ENCODE data around the gene PML. TPM values are rescaled to one million over a fixed set of nuclear protein-coding genes. Genes with fewer than 3 reads are reported as not detected.

The PML gene, protein sequence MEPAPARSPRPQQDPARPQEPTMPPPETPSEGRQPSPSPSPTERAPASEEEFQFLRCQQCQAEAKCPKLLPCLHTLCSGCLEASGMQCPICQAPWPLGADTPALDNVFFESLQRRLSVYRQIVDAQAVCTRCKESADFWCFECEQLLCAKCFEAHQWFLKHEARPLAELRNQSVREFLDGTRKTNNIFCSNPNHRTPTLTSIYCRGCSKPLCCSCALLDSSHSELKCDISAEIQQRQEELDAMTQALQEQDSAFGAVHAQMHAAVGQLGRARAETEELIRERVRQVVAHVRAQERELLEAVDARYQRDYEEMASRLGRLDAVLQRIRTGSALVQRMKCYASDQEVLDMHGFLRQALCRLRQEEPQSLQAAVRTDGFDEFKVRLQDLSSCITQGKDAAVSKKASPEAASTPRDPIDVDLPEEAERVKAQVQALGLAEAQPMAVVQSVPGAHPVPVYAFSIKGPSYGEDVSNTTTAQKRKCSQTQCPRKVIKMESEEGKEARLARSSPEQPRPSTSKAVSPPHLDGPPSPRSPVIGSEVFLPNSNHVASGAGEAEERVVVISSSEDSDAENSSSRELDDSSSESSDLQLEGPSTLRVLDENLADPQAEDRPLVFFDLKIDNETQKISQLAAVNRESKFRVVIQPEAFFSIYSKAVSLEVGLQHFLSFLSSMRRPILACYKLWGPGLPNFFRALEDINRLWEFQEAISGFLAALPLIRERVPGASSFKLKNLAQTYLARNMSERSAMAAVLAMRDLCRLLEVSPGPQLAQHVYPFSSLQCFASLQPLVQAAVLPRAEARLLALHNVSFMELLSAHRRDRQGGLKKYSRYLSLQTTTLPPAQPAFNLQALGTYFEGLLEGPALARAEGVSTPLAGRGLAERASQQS
- 27.8 and 29.9 TPM in 2 replicates for total RNA-seq
- long read RNA-seq, partial matches to known transcripts, result 0 of 3 reads
- long read RNA-seq, other reads (novel, unspliced or antisense), result 2 of 3 reads

DNA sequence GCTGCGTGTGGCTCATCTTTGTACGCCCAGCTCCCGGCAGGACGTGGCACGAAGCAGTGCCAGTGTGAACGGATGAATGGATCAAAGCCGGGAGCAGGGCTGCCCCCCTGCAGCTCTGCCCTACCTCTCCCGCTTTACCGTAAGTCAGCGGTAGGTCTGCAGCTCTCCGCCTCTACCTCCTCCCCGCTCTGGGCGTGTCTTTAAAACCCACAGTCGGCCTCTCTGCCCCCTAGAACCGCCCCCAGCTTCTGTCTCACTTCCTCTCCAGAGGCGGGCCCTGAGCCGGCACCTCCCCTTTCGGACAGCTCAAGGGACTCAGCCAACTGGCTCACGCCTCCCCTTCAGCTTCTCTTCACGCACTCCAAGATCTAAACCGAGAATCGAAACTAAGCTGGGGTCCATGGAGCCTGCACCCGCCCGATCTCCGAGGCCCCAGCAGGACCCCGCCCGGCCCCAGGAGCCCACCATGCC lies at the start of gene PML:
Gene PML, plus strand, starts transcription at position 304 of the 471 bp plus-strand sequence. Its CDS starts 97 bp downstream, at position 401.
- H3K9me3 Mint-ChIP-seq (ENCODE audit: low read depth), result no peaks in the 10 kb centered on the region
- H3K27ac Mint-ChIP-seq, result peak within 1 kb of the TSS; percentile 85
- no peaks in the 10 kb centered on the region for H3K27me3 Mint-ChIP-seq
- H3K4me3 Mint-ChIP-seq (ENCODE audit: low read depth), result peak within 1 kb of the TSS; percentile 94
- TF ChIP-seq, protein P1, sequence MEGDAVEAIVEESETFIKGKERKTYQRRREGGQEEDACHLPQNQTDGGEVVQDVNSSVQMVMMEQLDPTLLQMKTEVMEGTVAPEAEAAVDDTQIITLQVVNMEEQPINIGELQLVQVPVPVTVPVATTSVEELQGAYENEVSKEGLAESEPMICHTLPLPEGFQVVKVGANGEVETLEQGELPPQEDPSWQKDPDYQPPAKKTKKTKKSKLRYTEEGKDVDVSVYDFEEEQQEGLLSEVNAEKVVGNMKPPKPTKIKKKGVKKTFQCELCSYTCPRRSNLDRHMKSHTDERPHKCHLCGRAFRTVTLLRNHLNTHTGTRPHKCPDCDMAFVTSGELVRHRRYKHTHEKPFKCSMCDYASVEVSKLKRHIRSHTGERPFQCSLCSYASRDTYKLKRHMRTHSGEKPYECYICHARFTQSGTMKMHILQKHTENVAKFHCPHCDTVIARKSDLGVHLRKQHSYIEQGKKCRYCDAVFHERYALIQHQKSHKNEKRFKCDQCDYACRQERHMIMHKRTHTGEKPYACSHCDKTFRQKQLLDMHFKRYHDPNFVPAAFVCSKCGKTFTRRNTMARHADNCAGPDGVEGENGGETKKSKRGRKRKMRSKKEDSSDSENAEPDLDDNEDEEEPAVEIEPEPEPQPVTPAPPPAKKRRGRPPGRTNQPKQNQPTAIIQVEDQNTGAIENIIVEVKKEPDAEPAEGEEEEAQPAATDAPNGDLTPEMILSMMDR (IDR thresholded peaks at IDR 0.05; ENCODE audit: unreplicated experiment), result no peak
- H3K36me3 Mint-ChIP-seq (ENCODE audit: insufficient read depth), result peaks cover 1% of the 10 kb centered on the region
- peak; percentile 81 for DNase-seq (ENCODE audit: low spot score, unreplicated experiment)
- H3K4me1 Mint-ChIP-seq (ENCODE audit: low read depth), result peaks cover 16% of the 10 kb centered on the region

- no peaks in the 10 kb centered on the region for H3K27me3 Mint-ChIP-seq
- H3K27ac Mint-ChIP-seq, result no peak overlapping the region
- DNase-seq (ENCODE audit: low spot score, unreplicated experiment), result no peak
- H3K9me3 Mint-ChIP-seq (ENCODE audit: low read depth), result no peaks in the 10 kb centered on the region
- H3K4me3 Mint-ChIP-seq (ENCODE audit: low read depth), result no peak overlapping the region
- no peaks in the 10 kb centered on the region for H3K36me3 Mint-ChIP-seq (ENCODE audit: insufficient read depth)
- TF ChIP-seq, protein P1 (IDR thresholded peaks at IDR 0.05; ENCODE audit: unreplicated experiment), result no peak
- H3K4me1 Mint-ChIP-seq (ENCODE audit: low read depth), result peaks cover 7% of the 10 kb centered on the region
Measured at GRCh38 chr15:73945130-73945508, 49.4 kb upstream of the PML start.

DNA sequence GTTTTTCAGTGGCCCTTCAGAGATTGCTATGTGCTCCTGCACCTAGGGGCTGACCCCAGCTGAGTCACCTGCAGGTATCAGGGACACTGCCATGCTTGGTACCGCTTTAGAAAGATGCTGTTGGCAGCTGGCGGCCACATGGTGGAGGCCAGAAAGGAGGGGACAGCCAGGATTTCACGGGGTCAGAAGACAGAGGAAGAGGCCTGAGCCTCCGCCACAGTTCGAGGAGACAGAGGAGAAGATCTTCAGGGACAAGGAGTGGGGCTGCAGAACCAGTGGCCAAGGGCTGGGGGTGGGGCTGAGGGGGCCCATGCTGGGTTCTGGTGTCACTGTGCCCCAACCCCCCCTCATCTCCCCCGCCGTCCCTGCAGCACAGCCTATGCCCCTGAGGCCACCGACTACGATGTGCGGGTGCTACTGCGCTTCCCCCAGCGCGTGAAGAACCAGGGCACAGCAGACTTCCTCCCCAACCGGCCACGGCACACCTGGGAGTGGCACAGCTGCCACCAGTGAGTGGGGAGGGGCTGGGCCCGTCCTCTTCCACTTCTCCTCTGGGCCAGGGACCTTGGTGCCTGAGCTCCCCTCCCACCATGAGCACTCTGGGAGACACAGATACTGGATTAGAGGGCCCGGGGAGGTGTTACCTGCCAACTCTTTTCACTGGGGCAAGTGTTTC lies 48.3 kb upstream of the PML start:
- no peak overlapping the region for H3K4me3 Mint-ChIP-seq (ENCODE audit: low read depth)
- no peaks in the 10 kb centered on the region for H3K9me3 Mint-ChIP-seq (ENCODE audit: low read depth)
- TF ChIP-seq, protein P1 (IDR thresholded peaks at IDR 0.05; ENCODE audit: unreplicated experiment), result no peak
- no peaks in the 10 kb centered on the region for H3K27me3 Mint-ChIP-seq
- H3K4me1 Mint-ChIP-seq (ENCODE audit: low read depth), result peaks cover 4% of the 10 kb centered on the region
- no peak overlapping the region for H3K27ac Mint-ChIP-seq
- DNase-seq (ENCODE audit: low spot score, unreplicated experiment), result no peak
- no peaks in the 10 kb centered on the region for H3K36me3 Mint-ChIP-seq (ENCODE audit: insufficient read depth)

DNA sequence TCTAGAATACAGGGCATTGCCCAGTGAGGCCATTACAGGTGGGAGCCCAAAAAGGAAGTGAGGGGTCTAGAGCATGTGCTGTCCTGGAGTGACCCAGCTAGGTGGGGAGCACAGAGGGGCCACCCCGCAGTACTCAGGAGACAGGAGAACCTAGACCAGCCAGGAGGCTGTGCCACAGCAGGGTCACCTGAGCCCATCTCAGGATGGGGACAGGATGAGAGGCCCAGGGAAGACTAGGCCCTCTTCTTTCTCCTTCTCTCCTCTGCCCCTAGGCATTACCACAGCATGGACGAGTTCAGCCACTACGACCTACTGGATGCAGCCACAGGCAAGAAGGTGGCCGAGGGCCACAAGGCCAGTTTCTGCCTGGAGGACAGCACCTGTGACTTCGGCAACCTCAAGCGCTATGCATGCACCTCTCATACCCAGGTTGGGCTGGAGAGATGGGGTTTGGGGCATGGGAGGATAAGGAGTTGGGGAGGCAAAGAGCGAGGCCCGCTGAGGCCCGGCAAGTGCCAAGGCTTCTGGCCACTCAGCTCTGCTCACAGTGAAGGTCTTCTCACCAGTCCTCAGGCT lies 47.6 kb upstream of the PML start:
- DNase-seq (ENCODE audit: low spot score, unreplicated experiment), result no peak
- Mint-ChIP-seq H3K27me3 (no peaks in the 10 kb centered on the region), H3K4me1 (ENCODE audit: low read depth) (peaks cover 5% of the 10 kb centered on the region), H3K27ac (no peak overlapping the region), H3K9me3 (ENCODE audit: low read depth) (no peaks in the 10 kb centered on the region), H3K36me3 (ENCODE audit: insufficient read depth) (no peaks in the 10 kb centered on the region), H3K4me3 (ENCODE audit: low read depth) (no peak overlapping the region)
- TF ChIP-seq, protein P1 (IDR thresholded peaks at IDR 0.05; ENCODE audit: unreplicated experiment), result no peak

All from progenitor cell of endocrine pancreas (in vitro differentiated cells).